GM12878 (cell line): ENCODE results near the gene ATP5PO. TPM values are rescaled to one million over a fixed set of nuclear protein-coding genes. Genes with fewer than 3 reads are reported as not detected.

Experiments used
- ATAC-seq: fragments of 200-7000 bp; cut with Tn5 transposase; 3 replicates; pipeline ENCODE4 v1.9.1; 2020; ENCODE audit warnings: mild to moderate bottlenecking, moderate library complexity
- BruUV-seq: library from RNA; stranded (reverse); fragments of 400-500 nt; replicated peaks from 2 replicates; lab custom pipeline; 2021; lab: Mats Ljungman, UMichigan
- CTCF ChIA-PET: fragments of 300-600 bp; sonication (Branson Sonifier 250); formaldehyde crosslinking; extraction: SDS; loops from one replicate; lab custom pipeline; 2021; ENCODE audit warnings: inconsistent platforms; lab: Yijun Ruan, JAX
- POLR2A ChIA-PET: fragments of 350-600 bp; formaldehyde crosslinking; extraction: SDS; loops from one replicate; lab custom pipeline; 2021; ENCODE audit warnings: inconsistent platforms; lab: Charles Lee
- RAD21 ChIA-PET: fragments of 300-600 bp; sonication (Branson Sonifier 250); formaldehyde crosslinking; loops from one replicate; lab custom pipeline; 2023; ENCODE audit warnings: antibody characterized with exemption; ENCODE audit not compliant: unreplicated experiment; lab: Charles Lee
- SMC1A ChIA-PET: fragments of 300-600 bp; sonication (Branson Sonifier 250); formaldehyde crosslinking; loops from one replicate; lab custom pipeline; 2023; ENCODE audit not compliant: unreplicated experiment, uncharacterized antibody; lab: Charles Lee
- DNase-seq: peaks from one replicate; pipeline ENCODE4 v3.0.0-alpha.2; 2011; ENCODE audit warnings: low read depth, low spot score
- FAIRE-seq: peaks from 3 replicates; lab custom pipeline; 2011; peaks lifted over from hg19 to GRCh38; lab: Jason Lieb, UNC
- H2AFZ ChIP-seq: 2 replicates; pipeline ENCODE4 v1.6.0; 2011; ENCODE audit warnings: low read depth, low read length, control low read depth; ENCODE audit not compliant: control insufficient read depth
- H3K27ac ChIP-seq: 2 replicates; pipeline ENCODE4 v1.5.1; 2011; ENCODE audit warnings: control low read depth; ENCODE audit not compliant: control insufficient read depth, insufficient read depth
- H3K27me3 ChIP-seq, 2 experiments: replicated peaks in 1 of 2; 2 replicates each; pipeline versions ENCODE4 v1.6.0 to v1.6.1; 2011; ENCODE audit warnings: low read length in 1 of 2; ENCODE audit not compliant: control insufficient read depth in 2 of 2, insufficient read depth in 2 of 2
- H3K36me3 ChIP-seq, 2 experiments: 2 replicates each; pipeline ENCODE4 v1.5.1; 2011; ENCODE audit warnings: low read length in 1 of 2; ENCODE audit not compliant: control insufficient read depth in 2 of 2, insufficient read depth in 2 of 2
- H3K4me1 ChIP-seq: 2 replicates; pipeline ENCODE4 v1.6.1; 2011; ENCODE audit warnings: mild to moderate bottlenecking, low read length, moderate library complexity, mixed read lengths; ENCODE audit not compliant: control insufficient read depth, insufficient read depth
- H3K4me2 ChIP-seq: 2 replicates; pipeline ENCODE4 v1.6.0; 2011; ENCODE audit warnings: control low read depth; ENCODE audit not compliant: control insufficient read depth, insufficient read depth
- H3K4me3 ChIP-seq: fragments of 200-600 bp; sonication (generic); 2 replicates; pipeline ENCODE4 v1.5.1; 2016
- H3K79me2 ChIP-seq: 2 replicates; pipeline ENCODE4 v1.6.0; 2011; ENCODE audit warnings: low read length; ENCODE audit not compliant: control insufficient read depth, insufficient read depth
- H3K9ac ChIP-seq: 2 replicates; pipeline ENCODE4 v1.8.0; 2011; ENCODE audit warnings: low read length, control low read depth, mixed read lengths; ENCODE audit not compliant: control insufficient read depth, insufficient read depth
- H3K9me3 ChIP-seq: replicated peaks from 3 replicates; pipeline ENCODE4 v1.5.1; 2011; ENCODE audit warnings: mild to moderate bottlenecking, low read length; ENCODE audit not compliant: control insufficient read depth, insufficient read depth
- H4K20me1 ChIP-seq: 2 replicates; pipeline ENCODE4 v1.6.0; 2011; ENCODE audit not compliant: control insufficient read depth, insufficient read depth
- CHD2 ChIP-seq: IDR thresholded peaks from 2 replicates; pipeline ENCODE4 v1.6.1; 2011; ENCODE audit warnings: low read depth, low read length, improper control_type of control experiment, borderline replicate concordance
- EGR1 ChIP-seq, 2 experiments: IDR thresholded peaks; 1 replicate in 1 of 2; 2 replicates in 1 of 2; pipeline ENCODE4 v1.6.1; 2011 to 2012; ENCODE audit warnings: low read depth in 2 of 2, low read length in 2 of 2, borderline replicate concordance in 1 of 2, mild to moderate bottlenecking in 1 of 2, moderate library complexity in 1 of 2
- FOS ChIP-seq: IDR thresholded peaks from 3 replicates; pipeline ENCODE4 v1.6.1; 2011; ENCODE audit warnings: borderline replicate concordance; ENCODE audit not compliant: insufficient read length; ENCODE audit errors: extremely low read depth
- FOXK2 ChIP-seq: fragments of 450-650 bp; IDR thresholded peaks from 2 replicates; pipeline ENCODE4 v1.6.1; 2017; ENCODE audit warnings: mild to moderate bottlenecking, moderate library complexity
- KDM1A ChIP-seq: fragments of 200-600 bp; sonication (generic); IDR thresholded peaks from 2 replicates; pipeline ENCODE4 v1.6.1; 2016; ENCODE audit warnings: borderline replicate concordance
- PAX5 ChIP-seq: IDR thresholded peaks from 2 replicates; pipeline ENCODE4 v1.6.1; 2011; ENCODE audit warnings: low read depth, low read length, borderline replicate concordance
- RAD51 ChIP-seq: fragments of 450-650 bp; IDR thresholded peaks from 2 replicates; pipeline ENCODE4 v1.6.1; 2016; ENCODE audit warnings: moderate library complexity, mild to moderate bottlenecking, inconsistent platforms
- SMC3 ChIP-seq: IDR thresholded peaks from 2 replicates; pipeline ENCODE4 v1.6.1; 2011; ENCODE audit warnings: low read length, improper control_type of control experiment, borderline replicate concordance
- WGBS: methylation state at CpG from one replicate; pipeline ENCODE4 v1.1.6; 2016; ENCODE audit warnings: low lambda C conversion rate; ENCODE audit not compliant: insufficient replicate concordance, insufficient coverage; ENCODE audit errors: missing lambda C conversion rate; 5-methylcytosine and 5-hydroxymethylcytosine counted together
- in situ Hi-C: fragments of 300-500 bp; cut with MboI; formaldehyde crosslinking; loops from 9 replicates; pipeline ENCODE4 v1.14.3; 2018; ENCODE audit warnings: mixed read lengths
- intact Hi-C: fragments of 100-400 bp; cut with micrococcal nuclease; formaldehyde crosslinking; loops from one replicate; pipeline ENCODE4 v1.14.2; 2022; ENCODE audit not compliant: unreplicated experiment
- polyA plus RNA-seq, 11 experiments: library from polyadenylated mRNA; depleted of rRNA in 4 of 11; unstranded in 6 of 11; stranded (reverse) in 5 of 11; fragments of >200 nt; fragmentation: Nextera tagmentation in 4 of 11; fragmentation: Illumina TruSeq in 1 of 11; extraction: Ambion mirVana in 4 of 11; extraction: Trizol in 1 of 11; gene quantifications; 1 replicate in 1 of 11; 2 replicates in 10 of 11; pipeline versions ENCODE4 v1.2.1 to v1.2.3, GENCODE V29; 2011 to 2016; ENCODE audit warnings: inconsistent platforms in 2 of 11, missing spikeins in 2 of 11, low read depth in 1 of 11
- total RNA-seq, 4 experiments: library from RNA; depleted of rRNA in 3 of 4; stranded (reverse); fragments of >200 nt in 3 of 4; fragmentation: Illumina TruSeq in 1 of 4; extraction: Trizol in 1 of 4; gene quantifications; 2 replicates each; pipeline versions ENCODE4 v1.2.1 to v1.2.3, GENCODE V29; 2013 to 2021
- TF ChIP-seq, protein P1 (sequence below): IDR thresholded peaks from 2 replicates; pipeline ENCODE4 v1.6.1; 2012; ENCODE audit warnings: low read depth, low read length, improper control_type of control experiment

Gene ATP5PO
- total and polyA plus RNA-seq, 10 of the 15 experiments (the other 5 are each of a cell fraction or from before 2014, with no cell fraction given), result 251 to 1,656 (median 470) TPM

GRCh38 chr21:33932731-33933130, 17.1 kb upstream of the ATP5PO start:
- no peak overlapping the region for H3K4me3 ChIP-seq
- BruUV-seq, result no TSS peak

More at GRCh38 chr21:33932731-33933130, 17.1 kb upstream of the ATP5PO start:
- DNase-seq (no peak), FAIRE-seq (no peak), ATAC-seq (no peak)
- TF ChIP-seq RAD51, result no peak
- no peak for TF ChIP-seq FOS
- TF ChIP-seq EGR1 (IDR thresholded peaks at IDR 0.05; ENCODE audit: borderline replicate concordance in 1 of 2, low read depth in 2 of 2, low read length in 2 of 2), result no peak
- TF ChIP-seq FOXK2, result no peak
- TF ChIP-seq SMC3, result no peak
- no peak for TF ChIP-seq PAX5
- TF ChIP-seq, protein P1, sequence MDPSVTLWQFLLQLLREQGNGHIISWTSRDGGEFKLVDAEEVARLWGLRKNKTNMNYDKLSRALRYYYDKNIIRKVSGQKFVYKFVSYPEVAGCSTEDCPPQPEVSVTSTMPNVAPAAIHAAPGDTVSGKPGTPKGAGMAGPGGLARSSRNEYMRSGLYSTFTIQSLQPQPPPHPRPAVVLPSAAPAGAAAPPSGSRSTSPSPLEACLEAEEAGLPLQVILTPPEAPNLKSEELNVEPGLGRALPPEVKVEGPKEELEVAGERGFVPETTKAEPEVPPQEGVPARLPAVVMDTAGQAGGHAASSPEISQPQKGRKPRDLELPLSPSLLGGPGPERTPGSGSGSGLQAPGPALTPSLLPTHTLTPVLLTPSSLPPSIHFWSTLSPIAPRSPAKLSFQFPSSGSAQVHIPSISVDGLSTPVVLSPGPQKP, result no peak
- no peak for TF ChIP-seq KDM1A
- no peak for TF ChIP-seq CHD2
- in situ Hi-C loops (no loop called here), intact Hi-C loops (no loop called here)
- CTCF ChIA-PET, result interaction anchor here (1.1 to 7.1 kb wide), 8 partner anchors 9 to 430 kb away, joined by 3 to 59 read pairs (median 4); no protein-coding TSS in a partner anchor
- no peak overlapping the region for H3K4me2 ChIP-seq
- H3K4me1 ChIP-seq, result peaks cover 7% of the 10 kb centered on the region
- POLR2A ChIA-PET, result interaction anchor here (2.4 kb wide), 1 partner anchor 15 kb away, joined by 18 read pairs; no protein-coding TSS in a partner anchor
- no peak overlapping the region for H3K9ac ChIP-seq
- 99% methylated on average over 5 of the region's 5 CpGs for WGBS
- no peaks in the 10 kb centered on the region for H3K27me3 ChIP-seq
- RAD21 ChIA-PET, result interaction anchor here (0.7 to 4.1 kb wide), 9 partner anchors 9 to 144 kb away, joined by 3 to 17 read pairs (median 4); no protein-coding TSS in a partner anchor
- no peak overlapping the region for H2AFZ ChIP-seq
- H3K9me3 ChIP-seq, result no peaks in the 10 kb centered on the region
- H3K79me2 ChIP-seq, result no peaks in the 10 kb centered on the region
- H3K27ac ChIP-seq, result no peak overlapping the region
- SMC1A ChIA-PET, result interaction anchor here (0.9 to 5.2 kb wide), 11 partner anchors 9 to 427 kb away, joined by 3 to 34 read pairs (median 5); no protein-coding TSS in a partner anchor
- H3K36me3 ChIP-seq, result no peaks in the 10 kb centered on the region
- H4K20me1 ChIP-seq, result no peaks in the 10 kb centered on the region
